T follicular helper cell (primary cell): Measurements from ENCODE around the gene FOXQ1.
"Not testable (repeated sequence)": the region's sequence is repeated elsewhere in the genome, so short reads cannot be mapped to it uniquely, and the experiment has no call there.

Experiments
- DNase-seq: peaks from one replicate; pipeline ENCODE4 v3.0.0-alpha.2; 2020; ENCODE audit warnings: low read depth

The FOXQ1 gene

DNA sequence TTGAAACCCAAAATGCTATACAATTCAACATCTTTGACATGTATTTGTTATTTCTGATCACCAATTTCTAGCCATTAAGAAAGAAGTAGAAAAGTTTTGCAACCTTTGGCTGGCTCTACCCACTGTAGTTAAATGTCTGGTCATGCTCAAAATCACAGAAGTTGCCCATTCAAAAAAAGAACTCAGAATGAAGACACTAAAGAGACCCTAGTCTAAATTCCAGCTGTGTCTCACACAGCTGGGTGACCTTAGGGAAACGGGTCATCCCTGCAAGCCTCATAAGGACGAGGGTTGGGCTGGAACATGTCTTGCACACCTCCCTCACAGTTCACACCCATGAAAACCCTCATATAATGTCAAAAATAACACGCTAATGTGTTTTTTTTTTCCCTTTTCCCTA is 10.3 kb downstream of the FOXQ1 start:
- DNase-seq, result no peak

DNA sequence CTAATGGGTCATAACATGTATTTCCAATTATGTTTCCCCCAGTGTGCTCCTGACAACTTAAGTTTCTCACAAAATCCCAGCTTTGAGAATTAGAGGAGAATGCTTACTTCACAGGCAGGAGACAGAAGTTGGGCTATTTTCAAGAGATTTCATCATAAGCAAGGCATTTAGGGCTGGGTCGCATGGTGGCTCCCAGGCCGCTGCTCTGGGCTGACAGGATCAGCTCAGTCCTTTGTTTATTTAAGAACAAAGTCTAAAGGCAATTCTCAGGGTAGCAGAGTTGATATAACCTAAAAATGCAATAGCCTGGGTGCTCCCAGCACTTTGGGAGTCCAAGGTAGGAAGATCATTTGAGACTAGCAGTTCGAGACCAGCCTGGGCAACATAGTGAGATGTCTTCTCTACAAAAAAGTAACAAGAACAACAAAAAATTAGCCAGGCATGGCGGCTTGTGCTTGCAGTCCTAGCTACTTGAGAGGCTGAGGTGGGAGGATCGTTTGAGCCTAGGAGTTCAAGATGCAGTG is 10.9 kb downstream of the FOXQ1 start:
- no peak for DNase-seq

DNA sequence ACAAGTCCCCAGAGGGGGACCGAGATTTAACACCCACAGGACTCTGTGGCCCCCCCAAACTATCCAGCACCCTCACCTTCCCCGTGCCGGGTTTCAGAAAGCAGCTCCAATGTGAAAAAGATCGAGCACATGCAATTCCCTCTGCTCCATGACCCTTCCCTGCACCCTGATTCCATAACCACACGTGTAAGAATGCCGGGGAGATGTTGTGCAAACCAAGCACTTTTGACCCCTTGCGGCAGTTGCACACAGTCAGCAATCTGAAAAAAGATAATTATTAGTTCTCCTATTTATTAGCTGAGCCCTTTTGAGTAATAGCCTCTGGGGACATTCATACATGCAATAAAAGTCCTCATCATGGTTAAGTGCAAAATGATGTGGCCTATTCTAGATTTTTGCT is 13.0 kb downstream of the FOXQ1 start:
- DNase-seq, result no peak

DNA sequence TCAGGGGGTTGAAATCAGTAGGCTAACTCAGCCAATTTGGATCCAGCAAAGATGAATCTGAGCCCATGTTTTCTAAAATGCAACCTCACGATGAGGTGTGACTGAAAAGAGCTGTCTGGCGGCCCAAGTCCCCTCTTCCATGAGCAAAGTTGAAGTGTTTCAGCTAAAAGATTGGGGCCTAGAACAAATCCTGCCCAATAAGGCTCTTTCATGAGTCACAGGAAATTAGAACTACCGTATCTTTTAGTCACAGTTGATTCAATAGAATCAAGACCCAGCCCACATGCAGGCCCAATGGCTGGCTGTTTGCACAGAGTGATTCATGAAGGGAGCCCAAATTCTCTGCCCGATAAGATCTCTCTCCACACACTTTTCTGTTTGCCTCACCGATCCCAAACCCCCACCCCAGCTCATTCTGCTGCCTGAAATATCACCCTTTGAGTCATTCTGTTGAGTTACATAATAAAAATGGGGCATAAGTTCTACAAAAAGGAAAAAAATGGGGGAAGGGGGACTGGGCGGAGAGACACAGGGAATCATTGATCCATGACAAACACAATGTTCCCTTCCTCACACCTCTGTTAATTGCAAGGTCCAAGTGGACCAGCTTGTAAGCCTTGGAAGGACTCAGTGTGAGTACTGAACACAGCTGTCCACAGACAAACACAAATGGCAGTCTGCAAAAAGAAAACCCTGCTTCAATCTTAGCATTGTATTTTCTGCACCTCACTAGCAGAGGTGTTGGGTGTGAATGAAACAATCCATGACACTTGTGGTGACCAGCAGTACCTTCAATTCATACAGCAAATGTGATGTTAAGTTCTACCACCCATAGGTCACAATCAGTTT is 13.8 kb downstream of the FOXQ1 start:
- no peak for DNase-seq

DNA sequence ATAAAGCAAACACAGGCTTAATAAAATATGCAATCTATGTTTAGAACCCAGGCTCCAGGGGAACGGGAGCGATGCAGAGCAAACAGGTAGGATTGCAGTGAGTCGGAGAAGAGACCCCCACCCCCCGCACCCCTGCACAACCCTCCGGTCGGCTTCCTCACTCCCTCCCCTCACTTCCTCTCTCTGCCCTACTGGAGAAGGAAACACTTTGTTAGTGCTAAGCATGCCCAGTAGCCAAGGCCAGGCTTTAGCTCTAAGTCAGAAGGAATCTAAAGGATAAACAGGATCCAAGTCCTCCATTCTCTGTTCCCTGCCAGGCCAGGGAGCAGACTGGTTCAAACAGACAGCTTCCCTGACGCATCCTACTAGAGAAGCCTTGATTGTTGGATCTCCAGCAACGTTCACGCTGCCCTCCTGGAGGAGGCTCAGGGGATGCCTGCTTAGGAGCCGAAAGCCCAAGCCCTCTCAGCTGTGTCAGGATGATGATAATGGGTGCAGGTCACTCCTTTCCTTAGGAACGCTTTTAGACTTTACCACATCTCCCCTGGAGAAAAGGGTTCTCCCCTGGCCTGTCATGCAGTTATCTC is 14.7 kb downstream of the FOXQ1 start:
- DNase-seq, result no peak

DNA sequence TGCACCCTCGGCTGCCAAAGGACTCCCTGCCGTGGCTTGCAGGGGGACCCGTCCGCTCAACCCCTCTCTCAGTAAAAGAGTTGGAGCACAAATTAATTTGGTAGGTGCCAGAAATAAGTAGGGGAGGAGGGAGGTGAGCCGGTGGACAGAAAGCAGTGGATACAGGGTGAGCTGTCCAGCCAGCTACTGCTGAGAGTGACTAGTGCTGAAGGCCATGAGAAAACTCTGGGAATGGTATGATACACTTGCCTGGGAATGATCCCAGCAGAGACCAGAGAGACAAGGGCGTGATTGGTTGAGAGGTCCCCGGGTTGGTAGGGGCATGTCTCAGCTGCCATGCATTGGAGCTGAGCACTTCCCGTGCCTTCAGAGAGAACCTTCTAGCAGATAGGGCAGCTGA is 15.7 kb downstream of the FOXQ1 start:
- no peak for DNase-seq

DNA sequence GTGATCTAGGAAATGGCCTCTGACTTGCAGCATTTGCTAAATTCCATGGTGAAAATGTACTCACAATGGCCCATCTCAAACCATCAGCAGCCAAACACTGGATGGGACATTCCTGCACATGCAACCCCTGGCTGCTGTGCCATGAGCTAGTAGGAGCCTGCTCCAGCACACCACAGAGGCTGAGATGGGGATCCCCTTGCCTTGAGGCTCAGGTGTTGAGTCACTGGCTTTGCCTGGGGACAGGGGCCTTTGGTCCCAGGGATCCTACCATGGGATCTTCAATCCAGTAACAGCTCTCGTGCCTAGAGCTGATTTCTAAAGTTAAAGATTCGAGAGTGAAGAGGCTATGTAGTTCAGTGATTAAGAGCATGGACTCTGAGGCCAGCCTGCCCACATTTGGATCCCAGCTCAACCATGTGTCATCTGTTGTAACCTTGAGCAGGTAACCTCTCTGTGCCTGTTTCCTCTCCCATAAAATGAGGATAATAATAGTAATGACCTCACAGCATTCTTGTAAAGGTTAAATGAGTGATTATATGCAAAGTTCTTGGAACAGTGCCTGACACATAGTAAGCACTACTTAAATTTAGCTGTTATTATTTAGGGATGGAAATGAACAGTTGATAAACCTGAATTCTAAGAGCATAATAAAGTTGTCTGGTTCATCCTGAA is 16.4 kb downstream of the FOXQ1 start:
- DNase-seq, result no peak

DNA sequence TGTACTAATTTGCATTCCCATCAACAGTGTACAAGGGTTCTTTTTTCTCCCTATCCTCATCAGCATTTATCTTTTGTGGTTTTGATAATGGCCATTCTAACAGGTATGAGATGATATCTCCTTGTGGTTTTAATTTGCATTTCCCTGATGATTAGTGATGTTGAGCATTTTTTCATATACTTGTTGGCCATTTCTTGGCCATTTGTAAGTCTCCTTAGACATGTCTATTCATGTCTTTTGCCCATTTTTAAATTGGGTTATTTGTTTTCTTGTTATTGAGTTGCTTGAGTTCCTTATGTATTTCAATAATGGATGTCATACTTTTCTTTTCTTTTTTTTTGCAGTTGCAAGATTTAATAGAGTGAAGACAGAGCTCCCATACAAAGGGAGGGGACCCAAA is 17.8 kb downstream of the FOXQ1 start:
- no peak for DNase-seq

DNA sequence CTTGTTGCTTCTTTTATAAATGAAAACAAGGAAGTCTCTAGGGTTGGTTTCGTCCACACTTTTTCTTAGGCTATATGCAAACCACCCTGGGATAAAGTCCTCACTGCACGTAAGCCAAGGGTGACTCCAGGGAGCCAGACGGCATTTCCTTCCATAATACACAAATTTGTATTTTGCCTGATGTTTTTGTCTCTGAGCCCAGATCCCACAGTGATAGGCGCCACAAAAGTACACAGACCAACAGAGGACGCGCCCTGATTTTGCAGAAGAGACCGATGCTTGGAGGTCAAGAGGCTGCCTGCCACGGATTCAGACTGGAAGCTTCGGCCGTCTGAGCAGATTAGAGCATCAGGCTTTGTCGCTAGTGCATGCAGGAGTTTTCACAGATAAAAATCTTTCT is 22.8 kb downstream of the FOXQ1 start:
- DNase-seq, result no peak

DNA sequence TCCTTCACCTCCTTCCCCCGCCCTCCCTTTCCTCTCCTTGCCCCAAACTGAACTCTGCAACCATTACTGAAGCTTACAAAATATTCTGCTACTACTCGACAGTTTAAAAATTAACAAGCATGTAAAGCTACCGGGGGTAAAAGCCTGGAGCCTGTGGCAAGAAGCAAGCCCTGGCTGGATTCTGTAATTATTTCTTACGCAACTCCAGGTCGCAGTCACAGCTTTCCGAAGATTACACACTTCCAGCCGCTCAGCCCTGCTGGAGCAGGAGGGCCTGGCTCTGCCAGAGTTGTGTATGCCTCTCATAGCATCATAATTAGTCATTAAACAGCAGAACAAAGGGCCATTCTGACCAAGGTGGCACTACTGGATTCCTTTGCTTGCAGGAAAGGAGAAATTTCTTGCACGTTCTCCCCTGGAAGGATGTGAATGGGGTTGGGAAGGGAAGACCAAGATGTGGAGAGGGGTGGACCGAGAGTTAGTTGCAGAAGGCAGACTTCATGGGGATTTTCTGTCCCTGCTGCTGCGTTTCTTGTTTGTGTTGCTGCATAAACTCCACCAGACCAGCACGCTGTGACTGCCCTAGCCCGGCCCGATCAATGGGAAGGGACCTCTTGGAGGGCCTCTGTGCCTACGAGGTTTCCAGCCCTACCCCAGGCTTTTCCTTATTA is 23.6 kb downstream of the FOXQ1 start:
- DNase-seq, result no peak

DNA sequence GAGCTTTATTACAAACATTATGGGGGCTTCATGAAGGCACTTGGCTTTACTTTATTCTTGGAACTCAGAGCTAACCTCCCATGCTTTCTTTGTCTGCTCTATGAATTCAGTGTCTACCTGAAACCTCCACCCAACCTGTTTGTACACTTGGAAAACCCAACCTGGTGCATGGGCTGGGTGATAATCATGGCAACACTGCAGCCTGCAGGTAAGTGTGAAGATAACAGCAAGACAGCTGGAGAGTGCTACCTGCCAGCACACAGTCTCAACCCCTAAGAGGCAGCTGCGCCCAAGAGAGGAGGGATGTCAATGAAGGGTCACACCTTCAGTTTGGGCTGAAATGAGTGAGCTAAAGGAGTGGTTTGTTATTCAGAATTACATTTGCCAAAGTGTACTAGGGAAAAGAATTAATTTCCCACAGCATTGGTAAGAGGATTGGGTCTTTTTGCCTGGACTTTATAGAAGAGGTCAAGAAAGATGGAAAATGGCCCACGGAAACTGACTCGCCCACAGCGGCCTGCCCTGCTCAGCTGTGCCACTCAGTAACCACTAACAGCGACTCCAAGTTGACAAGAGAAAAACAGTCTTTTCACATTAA is 24.4 kb downstream of the FOXQ1 start:
- no peak for DNase-seq

DNA sequence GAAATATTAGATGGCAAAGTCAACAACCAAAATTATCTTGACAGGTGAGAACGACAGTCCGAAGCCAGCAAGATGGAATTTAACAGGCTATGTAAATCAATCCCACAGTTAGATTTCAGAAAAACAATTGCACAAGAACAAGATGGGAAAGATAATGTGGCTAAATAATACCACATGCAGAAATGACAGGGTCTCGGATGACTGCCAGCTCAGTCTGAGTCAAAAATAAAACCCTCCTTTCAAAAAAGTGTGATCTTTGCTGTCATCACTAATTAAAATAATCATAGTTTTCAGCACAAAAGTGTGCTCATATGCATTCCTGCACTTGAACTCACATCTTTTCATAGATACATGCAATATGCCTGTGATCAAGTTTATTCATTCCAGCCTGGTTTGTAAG is 25.9 kb downstream of the FOXQ1 start:
- DNase-seq, result no peak

DNA sequence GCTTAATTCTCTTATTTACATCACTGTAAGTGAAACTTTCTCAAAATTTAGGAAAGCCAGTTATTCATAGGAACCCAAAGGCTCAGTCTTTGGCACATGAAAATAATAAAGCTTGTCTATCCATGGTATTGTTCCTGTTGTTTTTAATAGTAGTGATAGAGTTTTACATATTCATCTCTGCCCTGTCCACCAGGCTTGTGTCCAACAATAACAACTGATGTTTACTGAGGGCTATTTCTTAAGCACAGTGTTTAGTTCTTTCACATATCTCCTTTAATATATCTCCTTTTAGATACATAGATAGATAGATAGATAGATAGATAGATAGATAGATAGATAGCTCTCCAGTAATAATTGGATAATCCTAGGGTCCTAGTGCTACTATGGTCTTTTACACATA is 34.2 kb downstream of the FOXQ1 start:
- DNase-seq, result no peak

DNA sequence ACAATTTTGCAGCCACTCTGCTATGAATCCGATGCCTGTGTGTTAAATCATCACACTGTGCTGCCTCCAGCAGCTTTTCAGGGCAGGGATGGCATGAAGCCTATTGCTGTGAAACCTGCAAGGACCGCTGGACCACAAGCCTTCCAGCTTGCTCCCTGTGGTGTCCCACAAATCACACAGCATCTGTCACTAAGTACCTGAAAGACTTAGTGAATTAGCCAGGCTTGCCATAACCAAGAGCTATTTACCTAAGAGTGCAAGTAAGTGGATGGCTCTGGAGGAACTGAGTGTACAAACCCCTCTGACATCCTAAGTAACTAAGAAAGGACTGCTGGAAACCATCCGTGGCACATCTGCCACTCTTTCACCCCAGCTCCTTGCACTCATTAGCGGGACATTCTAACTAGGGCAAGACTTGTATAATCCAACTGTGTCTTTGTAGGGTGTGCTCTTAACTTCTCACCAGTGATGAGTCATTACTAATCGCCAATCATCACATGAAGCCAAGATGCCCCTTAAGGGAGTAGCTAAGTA is 34.7 kb downstream of the FOXQ1 start:
- no peak for DNase-seq

DNA sequence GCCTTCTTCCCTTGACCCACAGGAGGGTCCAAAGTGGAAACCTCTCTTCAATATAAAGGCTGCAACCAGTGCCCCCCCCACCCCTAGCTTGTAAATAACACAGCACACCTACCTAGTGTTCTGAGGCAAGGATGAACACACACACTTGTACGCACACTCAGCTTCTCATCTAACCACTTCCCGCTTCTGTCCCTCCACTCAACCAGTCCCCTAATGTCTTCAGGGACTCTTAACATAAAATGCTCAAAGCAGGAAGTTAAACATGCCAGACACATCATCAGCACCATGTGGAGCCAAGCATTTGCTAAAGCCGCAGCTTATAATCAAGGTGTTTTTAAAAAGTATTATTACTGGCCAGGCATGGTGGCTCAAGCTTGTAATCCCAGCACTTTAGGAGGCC is 35.3 kb downstream of the FOXQ1 start:
- DNase-seq, result no peak

DNA sequence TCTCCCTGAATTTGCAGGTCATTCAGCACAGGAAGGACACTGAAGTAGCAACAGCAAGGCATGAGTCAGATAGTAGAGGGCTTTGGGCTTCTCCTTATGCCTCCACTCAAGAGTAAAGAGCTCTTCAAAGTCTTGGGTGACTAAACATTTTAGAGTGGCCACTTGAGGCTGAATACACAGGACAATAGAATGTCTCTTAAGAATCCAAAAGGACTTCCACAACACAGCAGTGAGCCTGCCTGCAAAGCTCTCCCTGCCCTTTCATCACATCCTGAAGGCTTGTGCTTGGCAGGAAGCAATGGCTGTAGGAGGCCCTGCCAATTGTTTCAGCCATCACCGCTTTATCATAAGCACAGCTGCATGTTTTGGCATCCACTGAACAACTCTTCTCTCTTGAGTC is 36.8 kb downstream of the FOXQ1 start:
- no peak for DNase-seq

DNA sequence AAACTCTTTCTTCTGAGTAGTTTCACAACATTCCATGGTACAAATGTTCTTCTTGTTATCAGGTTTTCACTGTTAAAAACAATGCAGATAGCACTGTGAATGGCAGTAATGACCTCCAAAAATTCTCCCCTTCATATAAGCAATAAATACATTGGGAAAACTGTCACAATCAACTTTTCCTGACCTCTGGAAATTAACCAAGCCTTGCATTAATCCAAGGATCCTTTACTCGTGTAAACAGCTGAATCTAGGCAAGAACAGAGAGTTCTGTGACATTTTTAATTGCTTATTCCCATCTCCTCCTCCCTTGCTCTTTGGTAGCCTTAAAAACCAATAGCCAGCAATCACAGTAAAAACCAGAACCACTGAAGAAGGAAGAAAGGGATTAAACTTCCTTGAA is 37.8 kb downstream of the FOXQ1 start:
- DNase-seq, result no peak

DNA sequence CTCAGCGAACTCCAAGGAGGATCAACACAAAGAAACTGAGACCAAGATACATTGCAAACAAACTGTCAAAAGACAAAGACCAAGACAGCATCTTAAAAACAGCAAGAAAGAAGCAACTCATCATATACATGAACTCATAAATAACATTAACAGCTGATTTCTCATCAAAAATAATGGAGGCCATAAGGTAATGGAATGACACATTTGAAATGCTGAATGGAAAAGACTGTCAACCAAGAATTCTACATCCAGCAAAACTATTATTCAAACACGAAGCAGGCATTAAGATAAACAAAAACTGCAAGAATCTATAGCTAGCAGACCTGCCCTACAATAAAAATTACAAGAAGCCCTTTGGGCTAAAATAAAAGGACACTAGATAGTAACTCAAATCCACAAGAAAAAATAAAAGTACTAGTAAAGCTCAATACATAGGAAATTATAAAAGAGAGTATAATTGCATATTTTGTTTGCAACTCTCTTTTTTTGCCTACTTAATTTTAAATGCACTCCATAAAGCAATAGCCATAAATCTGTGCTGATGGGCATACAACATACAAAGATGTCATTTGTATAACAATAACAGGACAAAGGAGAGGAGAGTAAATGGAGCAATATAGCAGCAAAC is 39.6 kb downstream of the FOXQ1 start:
- no peak for DNase-seq

DNA sequence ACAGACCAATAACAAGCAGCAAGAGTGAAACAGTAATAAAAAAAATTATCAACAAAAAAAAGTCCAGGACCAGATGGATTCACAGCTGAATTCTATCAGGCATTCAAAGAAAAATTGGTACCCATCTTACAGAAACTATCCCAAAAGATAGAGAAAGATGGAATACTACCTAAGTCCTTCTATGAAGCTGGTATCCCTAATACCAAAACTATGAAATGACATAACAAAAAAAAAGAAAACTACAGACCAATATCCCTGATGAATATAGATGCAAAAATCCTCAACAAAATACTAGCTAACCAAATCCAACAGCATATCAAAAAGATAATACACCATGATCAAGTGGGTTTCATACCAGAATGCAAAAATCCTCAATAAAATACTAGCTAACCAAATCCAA is 43.2 kb downstream of the FOXQ1 start:
- DNase-seq, result not testable (repeated sequence)

DNA sequence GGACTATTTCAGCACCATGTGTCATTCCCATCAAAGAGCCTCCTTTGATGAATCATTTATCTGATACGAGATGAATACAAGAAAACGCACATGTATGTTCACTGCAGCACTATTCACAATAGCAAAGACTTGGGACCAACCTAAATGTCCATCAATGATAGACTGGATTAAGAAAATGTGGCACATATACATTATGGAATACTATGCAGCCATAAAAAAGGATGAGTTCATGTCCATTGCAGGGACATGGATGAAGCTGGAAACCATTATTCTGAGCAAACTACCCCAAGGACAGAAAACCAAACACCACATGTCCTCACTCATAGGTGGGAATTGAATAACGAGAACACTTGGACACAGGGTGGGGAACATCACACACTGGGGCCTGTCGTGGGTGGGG is 49.8 kb downstream of the FOXQ1 start:
- DNase-seq, result not testable (repeated sequence)

DNA sequence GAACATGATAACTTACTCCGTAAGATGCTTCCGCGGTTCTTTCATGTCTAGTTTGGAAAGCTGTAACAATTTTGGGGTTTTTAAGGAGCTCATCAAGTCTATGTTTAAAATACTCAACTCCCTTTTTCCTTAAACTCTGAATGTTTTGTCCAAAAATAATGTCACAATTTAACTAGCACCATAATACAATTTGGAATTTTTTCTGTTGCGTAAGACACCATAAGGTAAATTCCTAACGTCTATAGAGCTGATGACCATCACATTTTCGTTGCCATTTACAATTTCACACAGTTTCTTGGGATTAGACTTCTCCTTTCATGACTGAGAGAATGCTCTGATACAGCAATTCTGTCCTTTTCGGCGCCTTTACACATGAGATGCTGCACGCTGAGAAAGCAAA is 50.7 kb downstream of the FOXQ1 start:
- no peak for DNase-seq
